PC-3 (cell line): ENCODE data around the gene PDE6C. TPM values are rescaled to one million over a fixed set of nuclear protein-coding genes. Genes with fewer than 3 reads are reported as not detected.

Experiments used
- ATAC-seq: fragments of 200-7000 bp; cut with Tn5 transposase; 2 replicates; pipeline ENCODE4 v1.9.1; 2020; ENCODE audit warnings: mild to moderate bottlenecking, moderate library complexity
- BruUV-seq: library from RNA; stranded (reverse); fragments of 400-500 nt; replicated peaks from 2 replicates; lab custom pipeline; 2021; lab: Mats Ljungman, UMichigan
- CTCF ChIA-PET: fragments of 300-600 bp; sonication (Branson Sonifier 250); formaldehyde crosslinking; loops from one replicate; lab custom pipeline; 2022; ENCODE audit warnings: antibody characterized with exemption; lab: Charles Lee
- POLR2A ChIA-PET: fragments of 300-600 bp; sonication (Branson Sonifier 250); formaldehyde crosslinking; loops from one replicate; lab custom pipeline; 2022; ENCODE audit warnings: antibody characterized with exemption; ENCODE audit not compliant: unreplicated experiment; lab: Charles Lee
- DNase-seq: peaks from one replicate; pipeline ENCODE4 v3.0.0-alpha.2; 2015
- H2AFZ ChIP-seq: fragments of 300-600 bp; sonication (generic); 2 replicates; pipeline ENCODE4 v1.6.0; 2016; ENCODE audit warnings: antibody characterized with exemption, low read length
- H3F3A ChIP-seq: fragments of 300-600 bp; sonication (generic); one replicate; pipeline ENCODE4 v1.6.0; 2017; ENCODE audit warnings: antibody characterized with exemption, low read length, control low read depth, mild to moderate bottlenecking; ENCODE audit not compliant: unreplicated experiment
- H3K27ac ChIP-seq: fragments of 300-600 bp; sonication (generic); 2 replicates; pipeline ENCODE4 v1.5.1; 2016; ENCODE audit warnings: mild to moderate bottlenecking, low read length
- H3K27me3 ChIP-seq: fragments of 300-600 bp; sonication (generic); 2 replicates; pipeline ENCODE4 v1.6.1; 2016; ENCODE audit warnings: low read length, mixed read lengths
- H3K36me3 ChIP-seq: fragments of 300-600 bp; sonication (generic); 2 replicates; pipeline ENCODE4 v1.6.1; 2016; ENCODE audit warnings: low read depth, mixed run types, low read length, mixed read lengths
- H3K4me1 ChIP-seq: fragments of 300-600 bp; sonication (generic); 2 replicates; pipeline ENCODE4 v1.5.1; 2016; ENCODE audit warnings: low read length; ENCODE audit not compliant: insufficient read depth
- H3K4me2 ChIP-seq: fragments of 300-600 bp; sonication (generic); 2 replicates; pipeline ENCODE4 v1.6.0; 2016; ENCODE audit warnings: low read length
- H3K4me3 ChIP-seq: fragments of 300-600 bp; sonication (generic); 2 replicates; pipeline ENCODE4 v1.5.1; 2016; ENCODE audit warnings: mild to moderate bottlenecking, low read length, mixed read lengths
- H3K79me2 ChIP-seq: fragments of 300-600 bp; sonication (generic); 2 replicates; pipeline ENCODE4 v1.6.1; 2017; ENCODE audit warnings: low read length, mixed read lengths
- H3K9ac ChIP-seq: fragments of 300-600 bp; sonication (generic); 2 replicates; pipeline ENCODE4 v1.6.0; 2016; ENCODE audit warnings: mild to moderate bottlenecking, low read length
- H3K9me2 ChIP-seq: fragments of 300-600 bp; sonication (generic); replicated peaks from 2 replicates; pipeline ENCODE4 v1.6.1; 2016; ENCODE audit warnings: mixed run types, low read length, mixed read lengths
- H3K9me3 ChIP-seq: fragments of 300-600 bp; sonication (generic); 2 replicates; pipeline ENCODE4 v1.6.1; 2016; ENCODE audit warnings: low read length, mixed read lengths
- H4K20me1 ChIP-seq: fragments of 300-600 bp; sonication (generic); 2 replicates; pipeline ENCODE4 v1.6.1; 2016; ENCODE audit warnings: low read length, mixed read lengths
- CTCF ChIP-seq: fragments of 300-600 bp; sonication (generic); conservative IDR thresholded peaks from 2 replicates; pipeline ENCODE4 v1.5.1; 2017; ENCODE audit warnings: antibody characterized with exemption, low read depth, mild to moderate bottlenecking, low read length
- EZH2 ChIP-seq: fragments of 300-600 bp; sonication (generic); IDR thresholded peaks from one replicate; pipeline ENCODE4 v1.6.1; 2017; ENCODE audit warnings: antibody characterized with exemption, mild to moderate bottlenecking, low read length; ENCODE audit not compliant: unreplicated experiment
- EZH2phosphoT487 ChIP-seq: fragments of 300-600 bp; sonication (generic); IDR thresholded peaks from 2 replicates; pipeline ENCODE4 v1.6.1; 2018; ENCODE audit warnings: mild to moderate bottlenecking, antibody characterized with exemption, low read length, borderline replicate concordance
- intact Hi-C: fragments of 100-400 bp; cut with micrococcal nuclease; formaldehyde crosslinking; loops from 2 replicates; pipeline ENCODE4 v1.9.0; 2023
- total RNA-seq: library from RNA; depleted of rRNA; stranded (reverse); fragments of >200 nt; gene quantifications from 2 replicates; pipeline ENCODE4 v1.2.3, GENCODE V29; 2014

Gene PDE6C
- total RNA-seq, 1 experiment from 2014 or later, result not detected

- no peaks in the 10 kb centered on the region for H3K36me3 ChIP-seq
- H3K4me1 ChIP-seq, result peaks cover 6% of the 10 kb centered on the region; the same call in 1 of the 2 replicates
- no peak overlapping the region for H3K27ac ChIP-seq
- H3K9ac ChIP-seq, result no peak overlapping the region
- peaks cover 8% of the 10 kb centered on the region; the same call in 1 of the 2 replicates for H3K79me2 ChIP-seq
- no peaks in the 10 kb centered on the region for H3K27me3 ChIP-seq
- no peaks in the 10 kb centered on the region for H3K9me3 ChIP-seq
- H3K4me3 ChIP-seq, result no peak overlapping the region
- intact Hi-C loops, result no loop called here
- TF ChIP-seq EZH2 (no peak), EZH2phosphoT487 (no peak)
- H3K4me2 ChIP-seq, result 0 out of 2 replicates have a peak overlapping the region, but pooled peaks have one; percentile 28
- no peaks in the 10 kb centered on the region for H3F3A ChIP-seq
- peak overlapping the region; percentile 73 for H2AFZ ChIP-seq
- no TSS peak for BruUV-seq
- ATAC-seq (no peak), DNase-seq (no peak)
- H3K9me2 ChIP-seq, result no peaks in the 10 kb centered on the region
- POLR2A ChIA-PET, result no interaction called here
- no peaks in the 10 kb centered on the region for H4K20me1 ChIP-seq
- CTCF ChIA-PET, result no interaction called here
Measured at GRCh38 chr10:93703841-93704240, 91.5 kb downstream of the PDE6C start.

GRCh38 chr10:93704451-93704850 lies 92.1 kb downstream of the PDE6C start:
- Histone ChIP-seq H3K9ac (no peak overlapping the region), H3K9me2 (no peaks in the 10 kb centered on the region), H4K20me1 (no peaks in the 10 kb centered on the region), H3K4me2 (no peak overlapping the region), H3K27ac (no peak overlapping the region), H3K79me2 (peaks cover 8% of the 10 kb centered on the region; the same call in 1 of the 2 replicates), H3K9me3 (no peaks in the 10 kb centered on the region), H2AFZ (no peak overlapping the region; the same call in 1 of the 2 replicates), H3F3A (no peaks in the 10 kb centered on the region), H3K4me3 (no peak overlapping the region), H3K27me3 (no peaks in the 10 kb centered on the region), H3K36me3 (no peaks in the 10 kb centered on the region), H3K4me1 (peaks cover 6% of the 10 kb centered on the region; the same call in 1 of the 2 replicates)
- TF ChIP-seq CTCF (no peak), EZH2 (no peak)
- DNase-seq (no peak), ATAC-seq (no peak)
- no TSS peak for BruUV-seq
- ChIA-PET CTCF (no interaction called here), POLR2A (no interaction called here)
- intact Hi-C loops, result no loop called here

DNA sequence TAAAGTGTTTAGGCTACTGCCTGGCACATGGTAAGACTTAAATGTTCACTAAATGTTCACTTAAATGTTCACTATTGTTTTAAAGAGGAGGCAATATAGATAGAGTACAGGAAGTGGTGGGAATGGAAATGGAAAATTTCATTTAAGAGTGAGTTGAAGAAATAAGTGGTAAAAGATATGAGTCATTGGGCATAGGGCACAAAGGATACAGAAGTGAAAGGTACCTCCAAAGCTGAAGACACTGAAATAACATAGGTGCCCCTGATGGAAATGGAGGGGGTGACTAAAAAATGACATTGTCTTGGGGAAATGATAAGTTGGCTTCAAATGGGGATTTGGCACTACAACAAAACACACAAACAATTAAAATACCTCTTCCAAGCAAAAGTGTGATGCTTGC lies 95.3 kb downstream of the PDE6C start:
- TF ChIP-seq EZH2phosphoT487 (no peak), EZH2 (no peak), CTCF (no peak)
- H3K9me2 ChIP-seq, result no peaks in the 10 kb centered on the region
- H4K20me1 ChIP-seq, result no peaks in the 10 kb centered on the region
- DNase-seq (no peak), ATAC-seq (no peak)
- no TSS peak for BruUV-seq
- no peak overlapping the region for H2AFZ ChIP-seq
- no peaks in the 10 kb centered on the region for H3K9me3 ChIP-seq
- H3K4me1 ChIP-seq, result no peaks in the 10 kb centered on the region
- POLR2A ChIA-PET, result no interaction called here
- no peak overlapping the region for H3K27ac ChIP-seq
- CTCF ChIA-PET, result no interaction called here
- no peaks in the 10 kb centered on the region for H3K79me2 ChIP-seq
- no peak overlapping the region for H3K4me3 ChIP-seq
- H3K27me3 ChIP-seq, result no peaks in the 10 kb centered on the region
- no peaks in the 10 kb centered on the region for H3K36me3 ChIP-seq
- no peaks in the 10 kb centered on the region for H3F3A ChIP-seq
- intact Hi-C loops, result no loop called here
- no peak overlapping the region for H3K4me2 ChIP-seq
- no peak overlapping the region for H3K9ac ChIP-seq
